ENCODE measurements around the gene EPN2.

EPN2 gene

DNA sequence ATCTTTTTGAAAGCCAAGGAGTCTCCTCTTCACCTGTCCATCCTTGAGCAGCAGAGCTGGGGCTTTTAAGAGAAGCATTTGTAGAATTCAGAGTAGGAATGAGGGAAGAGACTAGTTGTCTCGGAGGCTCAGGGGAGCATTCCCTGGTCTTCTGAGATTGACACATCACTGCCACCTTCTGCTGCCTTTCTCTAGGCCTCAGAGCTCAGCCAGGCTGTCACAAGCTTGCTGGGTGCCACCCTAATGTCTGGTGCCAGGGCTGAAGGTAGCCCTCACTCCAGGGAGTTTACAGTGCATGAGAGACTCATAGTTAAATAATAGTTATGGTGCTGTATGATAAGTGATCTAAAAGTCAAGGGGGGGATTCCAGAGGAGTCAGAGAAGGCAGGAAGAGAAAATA lies 85.7 kb downstream of the EPN2 start:
- Histone ChIP-seq H3K4me1 (ENCODE audit: control insufficient read depth, insufficient read depth, low read length) (no peaks in the 10 kb centered on the region), H3K9ac (ENCODE audit: low read length) (no peak overlapping the region), H3K36me3 (ENCODE audit: control insufficient read depth, insufficient read depth, low read length) (no peaks in the 10 kb centered on the region), H3K4me3 (ENCODE audit: low read length) (no peak overlapping the region), H3K27ac (ENCODE audit: low read depth, low read length) (no peak overlapping the region), H3K27me3 (ENCODE audit: control insufficient read depth, insufficient read depth, low read length) (no peaks in the 10 kb centered on the region)

DNA sequence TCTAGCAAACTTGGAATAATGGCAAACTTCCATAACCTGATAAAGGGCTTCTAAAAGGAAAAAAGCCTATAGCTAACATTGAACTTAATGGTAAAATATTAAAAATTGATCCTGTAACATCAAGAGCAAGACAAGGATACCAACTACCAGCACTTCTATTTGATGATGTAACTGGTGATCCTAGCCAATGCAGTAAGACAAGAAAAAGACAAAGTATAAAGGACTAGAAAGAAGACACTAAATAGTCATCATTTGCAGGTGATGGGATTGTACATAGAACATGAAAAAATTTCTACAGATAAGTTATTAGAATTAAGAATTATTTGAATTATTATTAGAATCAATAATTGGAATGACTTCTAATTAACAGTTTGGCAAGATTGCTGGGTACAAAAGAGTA lies 88.4 kb downstream of the EPN2 start:
- H3K4me1 ChIP-seq (ENCODE audit: control insufficient read depth, insufficient read depth, low read length): no peaks in the 10 kb centered on the region
- H3K4me3 ChIP-seq (ENCODE audit: low read length): no peak overlapping the region
- H3K27ac ChIP-seq (ENCODE audit: low read depth, low read length): no peak overlapping the region
- H3K27me3 ChIP-seq (ENCODE audit: control insufficient read depth, insufficient read depth, low read length): no peaks in the 10 kb centered on the region
- H3K36me3 ChIP-seq (ENCODE audit: control insufficient read depth, insufficient read depth, low read length): peaks cover 3% of the 10 kb centered on the region
- H3K9ac ChIP-seq (ENCODE audit: low read length): no peak overlapping the region

DNA sequence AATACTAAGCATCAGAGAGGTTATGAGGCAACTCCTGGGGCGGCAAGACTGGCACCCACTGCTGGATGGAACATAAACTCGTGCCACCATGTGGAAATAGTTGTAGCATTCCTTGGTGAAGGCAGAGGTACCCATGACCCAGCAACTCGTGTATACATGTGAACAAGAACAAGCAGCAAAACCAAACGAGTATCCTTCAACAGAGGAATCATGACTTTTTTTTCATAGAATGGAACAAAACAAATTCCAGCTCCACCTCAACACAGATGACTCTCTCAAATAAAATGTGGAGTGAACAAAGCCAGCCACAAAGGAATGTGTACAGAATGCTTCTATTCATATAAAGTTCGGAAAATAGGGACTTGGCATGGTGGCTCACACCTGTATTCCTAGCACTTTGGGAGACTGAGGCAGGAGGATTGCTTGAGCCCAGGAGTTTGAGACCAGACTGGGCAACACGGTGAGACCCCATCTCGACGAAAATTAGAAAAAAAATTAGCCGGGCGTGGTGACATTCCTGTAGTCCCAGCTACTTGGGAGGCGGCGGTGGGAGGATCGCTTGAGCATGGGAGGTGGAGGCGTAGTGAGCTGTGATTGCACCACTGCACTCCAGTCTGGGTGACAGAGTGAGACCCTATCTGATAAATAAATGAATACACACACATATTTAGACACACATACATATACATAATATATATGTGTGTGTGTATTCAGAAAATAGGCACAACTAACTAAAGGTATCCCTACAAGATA lies 90.0 kb downstream of the EPN2 start:
- no peaks in the 10 kb centered on the region for H3K27me3 ChIP-seq (ENCODE audit: control insufficient read depth, insufficient read depth, low read length)
- peaks cover 3% of the 10 kb centered on the region for H3K36me3 ChIP-seq (ENCODE audit: control insufficient read depth, insufficient read depth, low read length)
- H3K4me1 ChIP-seq (ENCODE audit: control insufficient read depth, insufficient read depth, low read length): peaks cover 2% of the 10 kb centered on the region
- H3K9ac ChIP-seq (ENCODE audit: low read length): no peak overlapping the region
- H3K27ac ChIP-seq (ENCODE audit: low read depth, low read length): no peak overlapping the region
- H3K4me3 ChIP-seq (ENCODE audit: low read length): no peak overlapping the region

DNA sequence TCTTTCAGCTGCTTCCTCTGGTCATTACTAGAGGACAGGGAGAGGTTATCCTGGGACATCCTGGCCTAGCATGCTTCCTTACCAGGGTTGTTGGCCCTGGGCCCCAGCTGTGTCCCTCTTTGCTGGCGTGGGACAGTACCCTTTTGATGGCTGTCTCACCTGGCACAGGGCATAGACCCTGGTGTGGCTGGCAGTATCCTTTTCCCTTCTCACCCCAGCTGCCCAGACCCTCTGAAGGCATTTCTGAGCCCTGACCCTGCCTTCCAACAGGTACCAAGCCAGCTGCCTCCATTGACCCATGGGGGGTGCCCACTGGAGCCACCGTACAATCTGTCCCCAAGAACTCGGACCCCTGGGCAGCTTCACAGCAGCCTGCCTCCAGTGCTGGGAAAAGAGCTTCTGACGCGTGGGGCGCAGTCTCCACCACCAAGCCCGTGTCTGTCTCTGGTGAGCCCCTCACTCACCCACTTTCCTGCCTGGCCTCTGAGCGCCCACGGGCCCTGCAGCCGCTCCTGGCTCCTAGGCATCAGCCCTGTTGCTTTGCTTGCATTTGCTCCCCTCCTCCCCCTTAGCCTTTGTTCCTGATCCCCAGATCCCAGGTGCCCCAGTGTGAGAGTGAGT lies 91.4 kb downstream of the EPN2 start:
- H3K27me3 ChIP-seq (ENCODE audit: control insufficient read depth, insufficient read depth, low read length): no peaks in the 10 kb centered on the region
- peaks cover 3% of the 10 kb centered on the region for H3K36me3 ChIP-seq (ENCODE audit: control insufficient read depth, insufficient read depth, low read length)
- no peak overlapping the region for H3K27ac ChIP-seq (ENCODE audit: low read depth, low read length)
- H3K4me3 ChIP-seq (ENCODE audit: low read length): no peak overlapping the region
- no peak overlapping the region for H3K9ac ChIP-seq (ENCODE audit: low read length)
- peaks cover 2% of the 10 kb centered on the region for H3K4me1 ChIP-seq (ENCODE audit: control insufficient read depth, insufficient read depth, low read length)

DNA sequence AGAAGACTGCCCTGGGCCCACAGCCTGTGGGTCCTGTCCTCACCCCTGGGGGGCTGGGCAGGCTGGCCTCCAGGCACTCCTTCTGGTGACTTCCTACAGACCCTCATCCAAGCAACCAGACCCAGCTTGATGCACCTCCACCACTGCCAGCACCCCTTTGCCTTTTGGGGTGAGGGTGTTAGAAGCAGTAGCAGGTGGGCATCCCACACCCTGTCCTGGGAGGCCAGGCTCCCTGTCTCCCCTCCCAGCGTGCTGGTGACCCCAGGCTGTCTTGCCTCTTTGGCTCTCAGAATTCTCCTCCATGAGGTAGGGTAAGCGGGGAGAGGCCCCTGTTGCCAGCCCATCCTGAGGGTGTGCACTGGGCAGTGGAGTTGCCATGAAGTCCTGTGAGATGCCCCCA lies 92.0 kb downstream of the EPN2 start:
- H3K4me1 ChIP-seq (ENCODE audit: control insufficient read depth, insufficient read depth, low read length): peaks cover 2% of the 10 kb centered on the region
- H3K4me3 ChIP-seq (ENCODE audit: low read length): no peak overlapping the region
- H3K9ac ChIP-seq (ENCODE audit: low read length): no peak overlapping the region
- peaks cover 3% of the 10 kb centered on the region for H3K36me3 ChIP-seq (ENCODE audit: control insufficient read depth, insufficient read depth, low read length)
- H3K27ac ChIP-seq (ENCODE audit: low read depth, low read length): no peak overlapping the region
- no peaks in the 10 kb centered on the region for H3K27me3 ChIP-seq (ENCODE audit: control insufficient read depth, insufficient read depth, low read length)

DNA sequence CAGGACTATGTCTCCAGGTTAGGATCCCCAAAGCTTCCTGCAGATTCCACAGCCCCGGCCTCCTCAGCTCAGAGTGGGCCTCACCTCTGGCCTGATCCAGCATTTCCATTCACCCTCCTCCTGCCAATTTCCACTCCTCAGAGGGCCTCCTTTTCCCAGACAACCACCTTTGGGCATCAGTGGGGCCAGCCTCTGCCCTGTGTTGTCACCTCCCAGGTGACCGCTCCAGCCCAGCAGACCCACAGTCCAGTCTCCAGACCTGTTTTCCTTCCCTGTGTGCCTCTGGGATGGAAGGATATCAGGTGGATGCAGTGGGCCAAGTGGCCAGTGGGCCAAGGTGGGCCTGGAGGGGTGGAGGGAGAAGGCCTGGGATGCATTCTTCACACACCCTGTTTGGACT lies 92.7 kb downstream of the EPN2 start:
- H3K4me3 ChIP-seq (ENCODE audit: low read length): no peak overlapping the region
- peaks cover 3% of the 10 kb centered on the region for H3K36me3 ChIP-seq (ENCODE audit: control insufficient read depth, insufficient read depth, low read length)
- no peak overlapping the region for H3K9ac ChIP-seq (ENCODE audit: low read length)
- no peak overlapping the region for H3K27ac ChIP-seq (ENCODE audit: low read depth, low read length)
- H3K4me1 ChIP-seq (ENCODE audit: control insufficient read depth, insufficient read depth, low read length): peaks cover 2% of the 10 kb centered on the region
- no peaks in the 10 kb centered on the region for H3K27me3 ChIP-seq (ENCODE audit: control insufficient read depth, insufficient read depth, low read length)

DNA sequence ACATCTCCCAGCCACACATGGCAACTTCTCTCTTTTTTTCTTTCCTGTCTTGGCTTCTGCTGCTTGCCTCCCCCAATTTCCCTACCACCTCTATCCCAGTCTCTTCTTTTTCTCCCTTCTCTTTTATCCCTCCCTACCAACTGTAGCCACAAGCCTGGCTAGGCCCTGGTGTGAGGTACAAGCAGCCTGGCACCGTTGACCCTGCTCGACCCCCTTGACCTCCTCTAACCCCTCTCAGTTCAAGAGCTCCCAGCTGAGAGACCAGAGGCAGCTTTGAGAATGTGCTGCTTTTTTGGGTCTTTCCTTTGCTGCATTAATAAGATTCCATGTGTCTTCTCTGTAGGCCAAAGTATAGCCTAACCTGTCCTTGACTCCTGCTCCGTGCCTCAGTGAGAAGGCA lies 93.1 kb downstream of the EPN2 start:
- peaks cover 3% of the 10 kb centered on the region for H3K36me3 ChIP-seq (ENCODE audit: control insufficient read depth, insufficient read depth, low read length)
- no peak overlapping the region for H3K27ac ChIP-seq (ENCODE audit: low read depth, low read length)
- H3K4me3 ChIP-seq (ENCODE audit: low read length): no peak overlapping the region
- no peak overlapping the region for H3K9ac ChIP-seq (ENCODE audit: low read length)
- H3K27me3 ChIP-seq (ENCODE audit: control insufficient read depth, insufficient read depth, low read length): no peaks in the 10 kb centered on the region
- peaks cover 2% of the 10 kb centered on the region for H3K4me1 ChIP-seq (ENCODE audit: control insufficient read depth, insufficient read depth, low read length)

DNA sequence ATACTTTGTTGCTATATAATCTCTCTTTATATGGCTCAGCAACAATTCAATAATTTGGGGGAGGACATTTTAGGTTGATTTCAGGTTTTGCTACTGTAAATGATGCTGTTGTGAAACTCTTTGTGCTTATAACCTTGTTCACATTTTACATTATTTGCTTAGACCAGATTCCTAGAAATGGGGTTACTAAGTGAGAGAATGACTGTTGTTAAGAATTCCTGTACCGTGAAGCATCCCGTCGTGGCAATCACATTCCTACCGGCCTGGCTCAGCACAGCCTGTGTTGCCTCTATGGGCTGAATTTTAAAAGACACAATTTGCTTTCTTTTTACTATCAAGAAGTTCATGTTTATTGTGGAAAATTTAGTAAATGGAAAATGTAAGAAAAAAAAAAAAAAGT lies 94.0 kb downstream of the EPN2 start:
- no peaks in the 10 kb centered on the region for H3K27me3 ChIP-seq (ENCODE audit: control insufficient read depth, insufficient read depth, low read length)
- peaks cover 3% of the 10 kb centered on the region for H3K36me3 ChIP-seq (ENCODE audit: control insufficient read depth, insufficient read depth, low read length)
- H3K27ac ChIP-seq (ENCODE audit: low read depth, low read length): no peak overlapping the region
- no peak overlapping the region for H3K4me3 ChIP-seq (ENCODE audit: low read length)
- peaks cover 2% of the 10 kb centered on the region for H3K4me1 ChIP-seq (ENCODE audit: control insufficient read depth, insufficient read depth, low read length)
- no peak overlapping the region for H3K9ac ChIP-seq (ENCODE audit: low read length)

DNA sequence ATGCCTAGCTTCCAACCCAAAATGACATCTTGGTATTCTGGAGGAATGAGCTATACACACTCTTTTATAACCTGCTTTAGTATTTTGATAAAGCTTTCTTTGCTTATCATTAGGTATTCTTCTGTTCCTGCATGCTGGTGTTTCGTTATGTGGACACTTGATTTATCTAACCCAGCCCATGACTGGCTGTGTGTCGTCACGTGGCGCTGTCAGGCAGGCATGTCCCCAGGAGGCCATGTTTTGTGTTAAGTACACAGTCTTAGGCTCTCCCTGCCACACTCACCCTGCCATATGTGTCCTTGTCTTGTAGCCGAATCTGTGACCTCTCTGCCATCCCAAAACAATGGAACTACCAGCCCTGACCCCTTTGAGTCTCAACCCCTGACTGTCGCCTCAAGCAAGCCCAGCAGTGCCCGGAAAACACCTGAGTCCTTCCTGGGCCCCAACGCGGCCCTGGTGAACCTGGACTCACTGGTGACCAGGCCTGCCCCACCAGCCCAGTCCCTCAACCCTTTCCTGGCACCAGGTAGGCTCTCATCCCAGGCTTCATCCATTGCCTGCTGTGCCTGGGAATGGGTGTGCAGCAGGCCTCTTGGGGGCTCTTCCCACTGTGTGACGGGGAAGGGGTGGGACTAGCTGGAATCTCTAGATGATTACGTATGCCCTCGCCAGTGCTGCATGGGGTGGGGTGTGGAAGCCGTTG lies 94.5 kb downstream of the EPN2 start:
- H3K36me3 ChIP-seq (ENCODE audit: control insufficient read depth, insufficient read depth, low read length): peaks cover 3% of the 10 kb centered on the region
- no peak overlapping the region for H3K9ac ChIP-seq (ENCODE audit: low read length)

DNA sequence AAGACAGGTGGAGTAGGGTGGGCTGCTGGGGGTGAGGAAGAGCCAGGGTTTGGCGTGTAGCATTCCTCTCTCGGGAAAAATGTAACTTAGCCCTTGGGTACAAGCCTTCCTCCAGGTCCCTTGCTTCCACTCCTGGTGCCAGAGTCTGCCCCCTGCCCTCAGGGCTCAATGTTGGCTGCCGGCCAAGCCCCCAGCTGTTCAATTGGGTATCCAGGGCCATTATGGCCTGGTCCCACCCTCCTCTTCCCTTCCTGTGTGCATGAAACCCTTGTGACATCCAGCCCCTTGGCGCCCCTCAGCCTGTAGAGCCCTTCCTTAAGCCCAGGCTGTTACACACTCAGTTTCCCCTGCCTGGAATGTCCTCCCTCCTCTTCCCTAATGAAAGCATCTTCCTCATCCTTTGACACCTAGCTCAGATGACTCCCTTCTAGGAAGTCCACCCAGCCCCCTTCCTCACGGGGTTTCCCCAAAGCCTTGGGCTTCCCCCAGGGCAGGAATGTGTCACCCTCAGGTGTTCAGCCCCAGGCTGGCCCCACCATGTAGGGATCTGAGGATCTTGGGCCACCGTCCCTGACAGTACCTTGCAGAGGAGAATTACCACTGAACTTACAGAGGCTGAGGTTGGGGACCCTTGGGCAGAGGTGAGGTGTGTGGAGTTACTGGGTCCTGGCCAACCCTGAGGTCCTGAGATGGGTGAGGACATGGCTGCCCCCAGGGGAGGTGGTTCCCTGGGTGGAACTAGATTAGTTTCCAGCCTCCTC lies 95.4 kb downstream of the EPN2 start:
- Histone ChIP-seq H3K9ac (ENCODE audit: low read length) (no peak overlapping the region), H3K4me1 (ENCODE audit: control insufficient read depth, insufficient read depth, low read length) (peaks cover 2% of the 10 kb centered on the region), H3K36me3 (ENCODE audit: control insufficient read depth, insufficient read depth, low read length) (peaks cover 3% of the 10 kb centered on the region), H3K27ac (ENCODE audit: low read depth, low read length) (no peak overlapping the region), H3K27me3 (ENCODE audit: control insufficient read depth, insufficient read depth, low read length) (no peaks in the 10 kb centered on the region), H3K4me3 (ENCODE audit: low read length) (no peak overlapping the region)

More for the DNA sequence above, 94.5 kb downstream of the EPN2 start:
- H3K4me3 ChIP-seq (ENCODE audit: low read length): no peak overlapping the region
- H3K27me3 ChIP-seq (ENCODE audit: control insufficient read depth, insufficient read depth, low read length): no peaks in the 10 kb centered on the region
- peaks cover 2% of the 10 kb centered on the region for H3K4me1 ChIP-seq (ENCODE audit: control insufficient read depth, insufficient read depth, low read length)
- H3K27ac ChIP-seq (ENCODE audit: low read depth, low read length): no peak overlapping the region

DNA sequence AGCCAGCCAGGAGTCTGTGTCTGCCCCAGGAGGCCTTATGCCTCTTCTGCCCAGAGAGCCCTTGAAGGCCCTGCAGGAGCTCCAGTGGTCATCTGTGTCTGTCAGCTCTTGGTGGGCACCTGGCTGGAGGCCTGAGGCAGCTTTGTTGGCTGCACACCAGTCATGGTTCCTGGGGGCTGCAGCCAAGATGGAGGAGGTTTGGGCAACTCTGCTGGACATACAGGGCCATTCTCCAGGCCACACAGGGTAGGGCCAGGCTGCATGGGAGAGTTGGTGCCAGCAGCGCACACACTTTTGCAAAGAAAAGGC lies 95.9 kb downstream of the EPN2 start:
- no peaks in the 10 kb centered on the region for H3K27me3 ChIP-seq (ENCODE audit: control insufficient read depth, insufficient read depth, low read length)
- H3K4me3 ChIP-seq (ENCODE audit: low read length): no peak overlapping the region
- no peak overlapping the region for H3K27ac ChIP-seq (ENCODE audit: low read depth, low read length)
- H3K36me3 ChIP-seq (ENCODE audit: control insufficient read depth, insufficient read depth, low read length): peaks cover 3% of the 10 kb centered on the region
- peaks cover 2% of the 10 kb centered on the region for H3K4me1 ChIP-seq (ENCODE audit: control insufficient read depth, insufficient read depth, low read length)
- H3K9ac ChIP-seq (ENCODE audit: low read length): no peak overlapping the region

DNA sequence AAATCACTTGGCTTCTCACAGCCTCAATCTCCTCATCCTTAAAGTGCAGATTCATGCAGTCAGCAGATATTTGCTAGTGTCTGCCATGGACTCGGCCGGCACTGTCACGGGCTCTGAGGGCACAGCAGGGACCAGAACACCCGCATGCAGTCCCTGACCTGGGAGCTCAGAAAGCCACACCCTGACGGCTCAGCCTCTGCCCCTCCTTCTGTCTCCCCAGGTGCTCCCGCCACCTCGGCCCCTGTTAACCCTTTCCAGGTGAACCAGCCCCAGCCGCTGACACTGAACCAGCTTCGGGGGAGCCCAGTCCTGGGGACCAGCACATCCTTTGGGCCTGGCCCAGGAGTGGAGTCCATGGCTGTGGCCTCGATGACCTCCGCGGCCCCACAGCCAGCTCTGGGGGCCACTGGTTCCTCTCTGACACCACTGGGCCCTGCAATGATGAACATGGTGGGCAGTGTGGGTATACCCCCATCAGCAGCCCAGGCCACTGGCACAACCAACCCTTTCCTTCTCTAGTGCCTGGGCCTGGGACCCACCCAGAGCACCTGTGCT lies 96.6 kb downstream of the EPN2 start:
- Histone ChIP-seq H3K4me3 (ENCODE audit: low read length) (no peak overlapping the region), H3K4me1 (ENCODE audit: control insufficient read depth, insufficient read depth, low read length) (peaks cover 2% of the 10 kb centered on the region), H3K27ac (ENCODE audit: low read depth, low read length) (no peak overlapping the region), H3K27me3 (ENCODE audit: control insufficient read depth, insufficient read depth, low read length) (no peaks in the 10 kb centered on the region), H3K9ac (ENCODE audit: low read length) (no peak overlapping the region), H3K36me3 (ENCODE audit: control insufficient read depth, insufficient read depth, low read length) (peaks cover under 1% of the 10 kb centered on the region)

Measured in rectal smooth muscle tissue (tissue), 1 donor.